ENCODE data around the gene CCL3.

Gene CCL3

GRCh38 chr17:36057911-36058310 lies 32.0 kb downstream of the CCL3 start:
- H3K4me1 ChIP-seq: no peaks in the 10 kb centered on the region
- no peak for TF ChIP-seq Cebpa-rat (IDR thresholded peaks at IDR 0.05)
- no peak overlapping the region for H3K4me2 ChIP-seq

DNA sequence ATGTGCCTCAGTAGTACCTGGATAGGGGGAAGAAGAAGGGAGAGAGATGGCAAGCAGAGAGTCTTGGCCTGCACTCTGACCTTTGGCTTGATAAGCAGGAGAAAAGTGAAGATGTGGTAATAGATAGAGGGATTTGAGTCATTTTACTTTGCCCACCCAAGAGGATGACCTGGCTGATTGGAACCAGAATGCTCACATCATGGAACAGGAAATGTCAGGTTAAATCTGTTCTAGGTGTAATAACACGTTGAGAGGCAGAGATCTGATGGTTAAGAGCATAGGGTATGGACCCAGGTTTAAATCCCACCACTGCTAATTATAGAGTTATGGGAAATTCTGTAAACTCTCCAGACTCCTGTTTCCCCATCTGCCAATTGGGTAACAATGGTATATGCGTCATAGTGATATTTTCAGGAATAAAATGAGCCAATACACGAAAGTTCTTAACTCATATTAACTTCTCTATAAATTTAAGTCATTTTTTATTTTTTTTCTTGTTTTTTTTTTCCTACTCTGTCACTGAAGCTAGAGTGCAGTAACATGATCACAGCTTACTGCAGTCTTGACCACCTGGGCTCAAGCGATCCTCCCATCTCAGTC lies 33.9 kb downstream of the CCL3 start:
- Histone ChIP-seq H3K36me3 (no peaks in the 10 kb centered on the region), H3K27ac (no peak overlapping the region), H3K4me2 (no peak overlapping the region), H3K4me3 (no peak overlapping the region), H3K9ac (no peak overlapping the region), H3K27me3 (no peaks in the 10 kb centered on the region), H3K4me1 (no peaks in the 10 kb centered on the region), H3K9me3 (peaks cover under 1% of the 10 kb centered on the region; the same call in 1 of the 2 replicates), H4K20me1 (no peaks in the 10 kb centered on the region)
- TF ChIP-seq Cebpa-rat (IDR thresholded peaks at IDR 0.05): no peak

More at GRCh38 chr17:36057911-36058310, 32.0 kb downstream of the CCL3 start:
- Histone ChIP-seq H3K9ac (no peak overlapping the region), H3K36me3 (no peaks in the 10 kb centered on the region), H3K9me3 (no peaks in the 10 kb centered on the region), H3K27ac (no peak overlapping the region), H4K20me1 (no peaks in the 10 kb centered on the region), H3K4me3 (no peak overlapping the region), H3K27me3 (no peaks in the 10 kb centered on the region)

GRCh38 chr17:36055171-36055570 lies 34.8 kb downstream of the CCL3 start:
- H4K20me1 ChIP-seq: no peaks in the 10 kb centered on the region
- peaks cover 9% of the 10 kb centered on the region for H3K9me3 ChIP-seq
- no peak overlapping the region for H3K9ac ChIP-seq
- no peaks in the 10 kb centered on the region for H3K4me1 ChIP-seq
- H3K4me2 ChIP-seq: no peak overlapping the region
- H3K27me3 ChIP-seq: no peaks in the 10 kb centered on the region
- no peak for TF ChIP-seq Cebpa-rat (IDR thresholded peaks at IDR 0.05)
- H3K27ac ChIP-seq: no peak overlapping the region
- no peak overlapping the region for H3K4me3 ChIP-seq
- no peaks in the 10 kb centered on the region for H3K36me3 ChIP-seq

DNA sequence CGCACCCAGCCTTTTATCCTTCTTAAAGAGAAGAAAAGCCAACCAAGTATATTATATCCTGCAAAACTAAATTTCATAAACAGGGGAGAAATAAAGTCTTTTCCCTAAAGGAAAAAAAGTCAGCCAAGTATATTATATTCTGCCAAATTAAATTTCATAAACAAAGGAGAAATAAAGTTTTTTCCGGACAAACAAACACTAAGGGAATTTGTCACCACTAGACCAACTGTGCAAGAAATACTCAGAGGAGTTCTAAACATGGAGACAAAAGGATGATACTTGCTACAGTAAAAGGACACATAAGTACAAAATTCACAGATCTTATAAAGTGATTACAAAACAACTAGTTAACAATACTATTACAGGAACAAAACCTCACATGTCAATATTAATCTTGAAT lies 40.3 kb downstream of the CCL3 start:
- H3K4me2 ChIP-seq: no peak overlapping the region
- H3K27me3 ChIP-seq: no peaks in the 10 kb centered on the region
- H3K9ac ChIP-seq: no peak overlapping the region
- no peak for TF ChIP-seq Cebpa-rat (IDR thresholded peaks at IDR 0.05)
- peaks cover 52% of the 10 kb centered on the region for H3K9me3 ChIP-seq
- H3K4me1 ChIP-seq: no peaks in the 10 kb centered on the region
- no peaks in the 10 kb centered on the region for H3K36me3 ChIP-seq
- H4K20me1 ChIP-seq: no peaks in the 10 kb centered on the region
- H3K4me3 ChIP-seq: no peak overlapping the region
- no peak overlapping the region for H3K27ac ChIP-seq

- no peak overlapping the region for H3K27ac ChIP-seq
- no peak overlapping the region for H3K9ac ChIP-seq
- H4K20me1 ChIP-seq: no peaks in the 10 kb centered on the region
- no peaks in the 10 kb centered on the region for H3K36me3 ChIP-seq
- peaks cover 52% of the 10 kb centered on the region for H3K9me3 ChIP-seq
- H3K4me3 ChIP-seq: no peak overlapping the region
- H3K4me2 ChIP-seq: no peak overlapping the region
- no peak for TF ChIP-seq Cebpa-rat (IDR thresholded peaks at IDR 0.05)
- H3K27me3 ChIP-seq: no peaks in the 10 kb centered on the region
- H3K4me1 ChIP-seq: no peaks in the 10 kb centered on the region
Measured at GRCh38 chr17:36048066-36048465, 41.9 kb downstream of the CCL3 start.
